Endothelial cell of umbilical vein (primary cell): ENCODE measurements around the gene HYAL2. TPM values are rescaled to one million over a fixed set of nuclear protein-coding genes. Genes with fewer than 3 reads are reported as not detected.

ENCODE experiments used
- BruUV-seq: library from RNA; stranded (reverse); fragments of 400-500 nt; replicated peaks from 2 replicates; lab custom pipeline; 2021; lab: Mats Ljungman, UMichigan
- CTCF ChIA-PET: fragments of 300-600, 350-600 bp; sonication (Branson Sonifier 250); formaldehyde crosslinking; loops from one replicate; lab custom pipeline; 2021; ENCODE audit warnings: antibody characterized with exemption, inconsistent platforms; lab: Charles Lee
- POLR2A ChIA-PET: fragments of 300-600, 350-600 bp; sonication (Branson Sonifier 250); formaldehyde crosslinking; loops from one replicate; lab custom pipeline; 2021; ENCODE audit warnings: antibody characterized with exemption, inconsistent platforms; lab: Charles Lee
- DNase-seq: peaks from one replicate; pipeline ENCODE4 v3.0.0-alpha.2; 2011; ENCODE audit warnings: low read depth, low spot score
- FAIRE-seq: peaks from 2 replicates; lab custom pipeline; 2011; peaks lifted over from hg19 to GRCh38; lab: Jason Lieb, UNC
- H2AFZ ChIP-seq: 2 replicates; pipeline ENCODE4 v1.6.0; 2012; ENCODE audit warnings: low read depth, low read length, control low read depth, inconsistent platforms
- H3K27ac ChIP-seq: 2 replicates; pipeline ENCODE4 v1.5.1; 2011; ENCODE audit warnings: low read depth, mild to moderate bottlenecking, control low read depth, low read length, moderate library complexity; ENCODE audit not compliant: insufficient read depth
- H3K27me3 ChIP-seq, 2 experiments: 2 replicates each; pipeline versions ENCODE4 v1.6.0 to v1.6.1; 2011; ENCODE audit warnings: low read length in 2 of 2, mixed read lengths in 1 of 2; ENCODE audit not compliant: control insufficient read depth in 2 of 2, insufficient read depth in 2 of 2
- H3K36me3 ChIP-seq, 2 experiments: 2 replicates in 1 of 2; 3 replicates in 1 of 2; pipeline ENCODE4 v1.5.1; 2011; ENCODE audit warnings: low read length in 2 of 2, mild to moderate bottlenecking in 1 of 2, moderate library complexity in 1 of 2; ENCODE audit not compliant: control insufficient read depth in 2 of 2, insufficient read depth in 2 of 2; ENCODE audit errors: extremely low read depth in 1 of 2
- H3K4me1 ChIP-seq: 3 replicates; pipeline ENCODE4 v1.5.1; 2011; ENCODE audit warnings: mild to moderate bottlenecking, low read length; ENCODE audit not compliant: control insufficient read depth, insufficient read depth; ENCODE audit errors: extremely low read depth
- H3K4me2 ChIP-seq: 2 replicates; pipeline ENCODE4 v1.6.1; 2011; ENCODE audit warnings: low read length, control low read depth, mixed read lengths; ENCODE audit not compliant: insufficient read depth
- H3K4me3 ChIP-seq, 3 experiments: fragments of 200-600 bp in 1 of 3; sonication (generic), shearing (Covaris generic) in 1 of 3; replicated peaks in 1 of 3; 2 replicates each; pipeline ENCODE4 v1.5.1; 2011 to 2016; ENCODE audit warnings: control low read depth in 3 of 3, low read length in 3 of 3, mild to moderate bottlenecking in 2 of 3, inconsistent platforms in 1 of 3, low read depth in 1 of 3, moderate library complexity in 1 of 3; ENCODE audit not compliant: insufficient read depth in 1 of 3
- H3K79me2 ChIP-seq: 2 replicates; pipeline ENCODE4 v1.6.0; 2012; ENCODE audit warnings: low read length, inconsistent platforms; ENCODE audit not compliant: control insufficient read depth, insufficient read depth
- H3K9ac ChIP-seq: replicated peaks from 2 replicates; pipeline ENCODE3; 2011; ENCODE audit warnings: low read length, control low read depth; ENCODE audit not compliant: insufficient read depth; ENCODE audit errors: extremely low read depth
- H3K9me1 ChIP-seq: replicated peaks from 3 replicates; pipeline ENCODE4 v1.6.0; 2011; ENCODE audit warnings: mild to moderate bottlenecking, low read length; ENCODE audit not compliant: control insufficient read depth, insufficient read depth; ENCODE audit errors: extremely low read depth
- H3K9me3 ChIP-seq: replicated peaks from 2 replicates; pipeline ENCODE4 v1.5.1; 2012; ENCODE audit warnings: low read length, inconsistent platforms; ENCODE audit not compliant: control insufficient read depth, insufficient read depth
- H4K20me1 ChIP-seq: replicated peaks from 2 replicates; pipeline ENCODE3; 2011; ENCODE audit warnings: mild to moderate bottlenecking, low read length; ENCODE audit not compliant: control insufficient read depth, insufficient read depth; ENCODE audit errors: extremely low read depth
- CTCF ChIP-seq, 2 donors: IDR thresholded peaks; 1 replicate in 1 of 2; 2 replicates in 1 of 2; pipeline ENCODE4 v1.5.1; 2011; ENCODE audit warnings: low read length in 2 of 2, mild to moderate bottlenecking in 2 of 2, moderate library complexity in 2 of 2, control low read depth in 1 of 2, inconsistent platforms in 1 of 2, low read depth in 1 of 2; ENCODE audit not compliant: insufficient read depth in 1 of 2; ENCODE audit errors: extremely low read depth in 1 of 2
- EZH2 ChIP-seq: IDR thresholded peaks from 2 replicates; pipeline ENCODE4 v1.6.1; 2012; ENCODE audit warnings: borderline replicate concordance, low read depth, mild to moderate bottlenecking, moderate library complexity, low read length, inconsistent platforms; ENCODE audit not compliant: severe bottlenecking
- FOS ChIP-seq: IDR thresholded peaks from 2 replicates; pipeline ENCODE4 v1.6.1; 2011; ENCODE audit warnings: mild to moderate bottlenecking, low read length, moderate library complexity, borderline replicate concordance; ENCODE audit not compliant: insufficient read depth
- GATA2 ChIP-seq: IDR thresholded peaks from 2 replicates; pipeline ENCODE4 v1.7.0; 2011; ENCODE audit warnings: low read depth, mild to moderate bottlenecking, moderate library complexity, mixed read lengths, low read length; ENCODE audit not compliant: insufficient read length, insufficient read depth
- JUN ChIP-seq: IDR thresholded peaks from 2 replicates; pipeline ENCODE4 v1.6.1; 2011; ENCODE audit warnings: borderline replicate concordance, low read depth; ENCODE audit not compliant: insufficient read length, insufficient read depth
- MAX ChIP-seq: IDR thresholded peaks from 2 replicates; pipeline ENCODE4 v1.6.1; 2011; ENCODE audit not compliant: insufficient read depth, insufficient read length
- MYC ChIP-seq: IDR thresholded peaks from one replicate; pipeline ENCODE4 v1.6.1; 2011; ENCODE audit warnings: mild to moderate bottlenecking, low read depth, low read length
- POLR2A ChIP-seq: IDR thresholded peaks from 2 replicates; pipeline ENCODE4 v1.6.1; 2012; ENCODE audit warnings: low read depth, mild to moderate bottlenecking, control low read depth, low read length
- POLR2AphosphoS5 ChIP-seq: IDR thresholded peaks from 2 replicates; pipeline ENCODE4 v1.6.1; 2012; ENCODE audit warnings: low read depth, mild to moderate bottlenecking, control low read depth, low read length, moderate library complexity; ENCODE audit not compliant: insufficient read depth
- dilution Hi-C: fragments of 300-500 bp; cut with MboI; formaldehyde crosslinking; loops from one replicate; pipeline ENCODE4 v1.15.0; 2019; ENCODE audit warnings: low sequenced_read_pairs; ENCODE audit not compliant: extremely low pct_ligation_motif_present
- intact Hi-C: fragments of 100-400 bp; cut with micrococcal nuclease; formaldehyde crosslinking; loops from one replicate; pipeline ENCODE4 v1.10.0; 2022
- polyA plus RNA-seq, 4 experiments: library from polyadenylated mRNA; depleted of rRNA in 3 of 4; stranded (reverse) in 3 of 4; unstranded in 1 of 4; fragments of >200 nt; gene quantifications; 2 replicates each; pipeline versions ENCODE4 v1.2.1 to v1.2.3, GENCODE V29; 2011 to 2012; ENCODE audit warnings: missing spikeins in 1 of 4
- total RNA-seq: library from RNA; stranded (reverse); gene quantifications from 2 replicates; pipeline ENCODE4 v1.2.3, GENCODE V29; 2021

Gene HYAL2
- total and polyA plus RNA-seq, 2 donors (not counting 3 experiments of a cell fraction or from before 2014, with no cell fraction given), result 266 to 970 TPM

- no peak overlapping the region for H2AFZ ChIP-seq
- FAIRE-seq (no peak), DNase-seq (no peak)
- H3K4me3 ChIP-seq, result no peak overlapping the region
- H3K79me2 ChIP-seq, result peaks cover 13% of the 10 kb centered on the region
- no TSS peak for BruUV-seq
- H3K36me3 ChIP-seq, result no peaks in the 10 kb centered on the region
- peaks cover 31% of the 10 kb centered on the region for H3K4me1 ChIP-seq
- H3K27me3 ChIP-seq, result no peaks in the 10 kb centered on the region
- no peaks in the 10 kb centered on the region for H3K9me3 ChIP-seq
- H3K9me1 ChIP-seq, result no peaks in the 10 kb centered on the region
- H3K4me2 ChIP-seq, result no peak overlapping the region
- H4K20me1 ChIP-seq, result no peaks in the 10 kb centered on the region
- ChIA-PET CTCF (no interaction called here), POLR2A (no interaction called here)
- H3K27ac ChIP-seq, result no peak overlapping the region
- dilution Hi-C loops (no loop called here), intact Hi-C loops (no loop called here)
- TF ChIP-seq JUN, result no peak
- no peak for TF ChIP-seq GATA2
- TF ChIP-seq EZH2, result no peak
- no peak for TF ChIP-seq POLR2A
- no peak for TF ChIP-seq MYC
- TF ChIP-seq FOS, result no peak
- no peak for TF ChIP-seq POLR2AphosphoS5
- TF ChIP-seq MAX, result no peak
- TF ChIP-seq CTCF (IDR thresholded peaks at IDR 0.05; ENCODE audit: extremely low read depth in 1 of 2, insufficient read depth in 1 of 2, low read depth in 1 of 2, low read length in 2 of 2), result no peak
- H3K9ac ChIP-seq, result no peak overlapping the region
Observed at GRCh38 chr3:50295553-50296431, 26.8 kb downstream of the HYAL2 start.
